ENCODE data around the gene WWOX. TPM values are rescaled to one million over a fixed set of nuclear protein-coding genes. Genes with fewer than 3 reads are reported as not detected.

The WWOX gene
- total and polyA plus RNA-seq, 2 of the 8 experiments (the other 6 are each of a cell fraction or from before 2014, with no cell fraction given): 5.4 to 16.7 TPM

GRCh38 chr16:78896280-78896679 is 796.8 kb downstream of the WWOX start (continued):
- TF ChIP-seq, protein P1, sequence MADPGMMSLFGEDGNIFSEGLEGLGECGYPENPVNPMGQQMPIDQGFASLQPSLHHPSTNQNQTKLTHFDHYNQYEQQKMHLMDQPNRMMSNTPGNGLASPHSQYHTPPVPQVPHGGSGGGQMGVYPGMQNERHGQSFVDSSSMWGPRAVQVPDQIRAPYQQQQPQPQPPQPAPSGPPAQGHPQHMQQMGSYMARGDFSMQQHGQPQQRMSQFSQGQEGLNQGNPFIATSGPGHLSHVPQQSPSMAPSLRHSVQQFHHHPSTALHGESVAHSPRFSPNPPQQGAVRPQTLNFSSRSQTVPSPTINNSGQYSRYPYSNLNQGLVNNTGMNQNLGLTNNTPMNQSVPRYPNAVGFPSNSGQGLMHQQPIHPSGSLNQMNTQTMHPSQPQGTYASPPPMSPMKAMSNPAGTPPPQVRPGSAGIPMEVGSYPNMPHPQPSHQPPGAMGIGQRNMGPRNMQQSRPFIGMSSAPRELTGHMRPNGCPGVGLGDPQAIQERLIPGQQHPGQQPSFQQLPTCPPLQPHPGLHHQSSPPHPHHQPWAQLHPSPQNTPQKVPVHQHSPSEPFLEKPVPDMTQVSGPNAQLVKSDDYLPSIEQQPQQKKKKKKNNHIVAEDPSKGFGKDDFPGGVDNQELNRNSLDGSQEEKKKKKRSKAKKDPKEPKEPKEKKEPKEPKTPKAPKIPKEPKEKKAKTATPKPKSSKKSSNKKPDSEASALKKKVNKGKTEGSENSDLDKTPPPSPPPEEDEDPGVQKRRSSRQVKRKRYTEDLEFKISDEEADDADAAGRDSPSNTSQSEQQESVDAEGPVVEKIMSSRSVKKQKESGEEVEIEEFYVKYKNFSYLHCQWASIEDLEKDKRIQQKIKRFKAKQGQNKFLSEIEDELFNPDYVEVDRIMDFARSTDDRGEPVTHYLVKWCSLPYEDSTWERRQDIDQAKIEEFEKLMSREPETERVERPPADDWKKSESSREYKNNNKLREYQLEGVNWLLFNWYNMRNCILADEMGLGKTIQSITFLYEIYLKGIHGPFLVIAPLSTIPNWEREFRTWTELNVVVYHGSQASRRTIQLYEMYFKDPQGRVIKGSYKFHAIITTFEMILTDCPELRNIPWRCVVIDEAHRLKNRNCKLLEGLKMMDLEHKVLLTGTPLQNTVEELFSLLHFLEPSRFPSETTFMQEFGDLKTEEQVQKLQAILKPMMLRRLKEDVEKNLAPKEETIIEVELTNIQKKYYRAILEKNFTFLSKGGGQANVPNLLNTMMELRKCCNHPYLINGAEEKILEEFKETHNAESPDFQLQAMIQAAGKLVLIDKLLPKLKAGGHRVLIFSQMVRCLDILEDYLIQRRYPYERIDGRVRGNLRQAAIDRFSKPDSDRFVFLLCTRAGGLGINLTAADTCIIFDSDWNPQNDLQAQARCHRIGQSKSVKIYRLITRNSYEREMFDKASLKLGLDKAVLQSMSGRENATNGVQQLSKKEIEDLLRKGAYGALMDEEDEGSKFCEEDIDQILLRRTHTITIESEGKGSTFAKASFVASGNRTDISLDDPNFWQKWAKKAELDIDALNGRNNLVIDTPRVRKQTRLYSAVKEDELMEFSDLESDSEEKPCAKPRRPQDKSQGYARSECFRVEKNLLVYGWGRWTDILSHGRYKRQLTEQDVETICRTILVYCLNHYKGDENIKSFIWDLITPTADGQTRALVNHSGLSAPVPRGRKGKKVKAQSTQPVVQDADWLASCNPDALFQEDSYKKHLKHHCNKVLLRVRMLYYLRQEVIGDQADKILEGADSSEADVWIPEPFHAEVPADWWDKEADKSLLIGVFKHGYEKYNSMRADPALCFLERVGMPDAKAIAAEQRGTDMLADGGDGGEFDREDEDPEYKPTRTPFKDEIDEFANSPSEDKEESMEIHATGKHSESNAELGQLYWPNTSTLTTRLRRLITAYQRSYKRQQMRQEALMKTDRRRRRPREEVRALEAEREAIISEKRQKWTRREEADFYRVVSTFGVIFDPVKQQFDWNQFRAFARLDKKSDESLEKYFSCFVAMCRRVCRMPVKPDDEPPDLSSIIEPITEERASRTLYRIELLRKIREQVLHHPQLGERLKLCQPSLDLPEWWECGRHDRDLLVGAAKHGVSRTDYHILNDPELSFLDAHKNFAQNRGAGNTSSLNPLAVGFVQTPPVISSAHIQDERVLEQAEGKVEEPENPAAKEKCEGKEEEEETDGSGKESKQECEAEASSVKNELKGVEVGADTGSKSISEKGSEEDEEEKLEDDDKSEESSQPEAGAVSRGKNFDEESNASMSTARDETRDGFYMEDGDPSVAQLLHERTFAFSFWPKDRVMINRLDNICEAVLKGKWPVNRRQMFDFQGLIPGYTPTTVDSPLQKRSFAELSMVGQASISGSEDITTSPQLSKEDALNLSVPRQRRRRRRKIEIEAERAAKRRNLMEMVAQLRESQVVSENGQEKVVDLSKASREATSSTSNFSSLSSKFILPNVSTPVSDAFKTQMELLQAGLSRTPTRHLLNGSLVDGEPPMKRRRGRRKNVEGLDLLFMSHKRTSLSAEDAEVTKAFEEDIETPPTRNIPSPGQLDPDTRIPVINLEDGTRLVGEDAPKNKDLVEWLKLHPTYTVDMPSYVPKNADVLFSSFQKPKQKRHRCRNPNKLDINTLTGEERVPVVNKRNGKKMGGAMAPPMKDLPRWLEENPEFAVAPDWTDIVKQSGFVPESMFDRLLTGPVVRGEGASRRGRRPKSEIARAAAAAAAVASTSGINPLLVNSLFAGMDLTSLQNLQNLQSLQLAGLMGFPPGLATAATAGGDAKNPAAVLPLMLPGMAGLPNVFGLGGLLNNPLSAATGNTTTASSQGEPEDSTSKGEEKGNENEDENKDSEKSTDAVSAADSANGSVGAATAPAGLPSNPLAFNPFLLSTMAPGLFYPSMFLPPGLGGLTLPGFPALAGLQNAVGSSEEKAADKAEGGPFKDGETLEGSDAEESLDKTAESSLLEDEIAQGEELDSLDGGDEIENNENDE (IDR thresholded peaks at IDR 0.05; ENCODE audit: insufficient replicate concordance, low read length): no peak
- TF ChIP-seq CHD1 (IDR thresholded peaks at IDR 0.05; ENCODE audit: low read depth, low read length): no peak
- TF ChIP-seq ATF3 (IDR thresholded peaks at IDR 0.05; ENCODE audit: insufficient read depth, low read depth, low read length): no peak
- TF ChIP-seq CTCF (IDR thresholded peaks at IDR 0.05; ENCODE audit: control extremely low read depth in 1 of 3, insufficient read depth in 1 of 3, low read depth in 1 of 3, low read length in 3 of 3): no peak
- TF ChIP-seq GTF2F1 (IDR thresholded peaks at IDR 0.05; ENCODE audit: borderline replicate concordance, low read depth, low read length): no peak
- no peak for TF ChIP-seq MAFK (IDR thresholded peaks at IDR 0.05; ENCODE audit: low read depth, low read length)
- TF ChIP-seq SP4 (IDR thresholded peaks at IDR 0.05; ENCODE audit: low read length): no peak
- no peak for TF ChIP-seq GABPA (IDR thresholded peaks at IDR 0.05; ENCODE audit: borderline replicate concordance, insufficient read depth, low read length)
- TF ChIP-seq KDM5A (IDR thresholded peaks at IDR 0.05; ENCODE audit: low read length): no peak

All from H1 (cell line).